Stimulated activated CD4-positive, alpha-beta T cell treated with anti-CD3 and anti-CD28 coated beads, Interleukin-2, amount 100 ng/mL, for 4 hours (primary cell): Measurements from ENCODE around the gene RAB3GAP1.
"Not testable (repeated sequence)": the region's sequence is repeated elsewhere in the genome, so short reads cannot be mapped to it uniquely, and the experiment has no call there.

Experiments used
- DNase-seq: peaks from one replicate; pipeline ENCODE4 v3.0.0-alpha.2; 2020; ENCODE audit warnings: low read depth

RAB3GAP1 gene

GRCh38 chr2:135105513-135106316 lies 53.6 kb downstream of the RAB3GAP1 start:
- DNase-seq: not testable (repeated sequence)

GRCh38 chr2:135113322-135113721 lies 61.2 kb downstream of the RAB3GAP1 start:
- no peak for DNase-seq

GRCh38 chr2:135119582-135119981 lies 67.5 kb downstream of the RAB3GAP1 start:
- DNase-seq: no peak

- DNase-seq: no peak
Observed at GRCh38 chr2:135121016-135121657, 69.0 kb downstream of the RAB3GAP1 start.

- DNase-seq: not testable (repeated sequence)
Observed at GRCh38 chr2:135121658-135122039, 69.6 kb downstream of the RAB3GAP1 start.

- DNase-seq: no peak
Observed at GRCh38 chr2:135124924-135125886, 73.1 kb downstream of the RAB3GAP1 start.

- no peak for DNase-seq
Observed at GRCh38 chr2:135125940-135126339, 73.8 kb downstream of the RAB3GAP1 start.

GRCh38 chr2:135130751-135131150 lies 78.7 kb downstream of the RAB3GAP1 start:
- no peak for DNase-seq

- DNase-seq: no peak
Observed at GRCh38 chr2:135132314-135132713, 80.2 kb downstream of the RAB3GAP1 start.

- DNase-seq: no peak
Observed at GRCh38 chr2:135140606-135141005, 88.5 kb downstream of the RAB3GAP1 start.

- DNase-seq: no peak
Observed at GRCh38 chr2:135142323-135142722, 90.2 kb downstream of the RAB3GAP1 start.

GRCh38 chr2:135144343-135144742 lies 92.3 kb downstream of the RAB3GAP1 start:
- no peak for DNase-seq

- no peak for DNase-seq
Observed at GRCh38 chr2:135149251-135149650, 97.2 kb downstream of the RAB3GAP1 start.

GRCh38 chr2:135150725-135151124 lies 98.6 kb downstream of the RAB3GAP1 start:
- DNase-seq: no peak

- DNase-seq: no peak
Observed at GRCh38 chr2:135151615-135152014, 99.5 kb downstream of the RAB3GAP1 start.

GRCh38 chr2:135152361-135152760 lies 100.3 kb downstream of the RAB3GAP1 start:
- no peak for DNase-seq

- no peak for DNase-seq
Observed at GRCh38 chr2:135154962-135155361, 102.9 kb downstream of the RAB3GAP1 start.

GRCh38 chr2:135157856-135158255 lies 105.8 kb downstream of the RAB3GAP1 start:
- DNase-seq: no peak

- DNase-seq: no peak
Observed at GRCh38 chr2:135159191-135159590, 107.1 kb downstream of the RAB3GAP1 start.

- DNase-seq: no peak
Observed at GRCh38 chr2:135162377-135162776, 110.3 kb downstream of the RAB3GAP1 start.

GRCh38 chr2:135162786-135163185 lies 110.7 kb downstream of the RAB3GAP1 start:
- DNase-seq: no peak

GRCh38 chr2:135163306-135163705 lies 111.2 kb downstream of the RAB3GAP1 start:
- no peak for DNase-seq
